ENCODE results near the gene ATAD3A.
"Not testable (repeated sequence)": the region's sequence is repeated elsewhere in the genome, so short reads cannot be mapped to it uniquely, and the experiment has no call there.

The ATAD3A gene
- 4.8 to 27.4 (median 18.1) reads per million in 18 experiments for total RNA-seq

DNA sequence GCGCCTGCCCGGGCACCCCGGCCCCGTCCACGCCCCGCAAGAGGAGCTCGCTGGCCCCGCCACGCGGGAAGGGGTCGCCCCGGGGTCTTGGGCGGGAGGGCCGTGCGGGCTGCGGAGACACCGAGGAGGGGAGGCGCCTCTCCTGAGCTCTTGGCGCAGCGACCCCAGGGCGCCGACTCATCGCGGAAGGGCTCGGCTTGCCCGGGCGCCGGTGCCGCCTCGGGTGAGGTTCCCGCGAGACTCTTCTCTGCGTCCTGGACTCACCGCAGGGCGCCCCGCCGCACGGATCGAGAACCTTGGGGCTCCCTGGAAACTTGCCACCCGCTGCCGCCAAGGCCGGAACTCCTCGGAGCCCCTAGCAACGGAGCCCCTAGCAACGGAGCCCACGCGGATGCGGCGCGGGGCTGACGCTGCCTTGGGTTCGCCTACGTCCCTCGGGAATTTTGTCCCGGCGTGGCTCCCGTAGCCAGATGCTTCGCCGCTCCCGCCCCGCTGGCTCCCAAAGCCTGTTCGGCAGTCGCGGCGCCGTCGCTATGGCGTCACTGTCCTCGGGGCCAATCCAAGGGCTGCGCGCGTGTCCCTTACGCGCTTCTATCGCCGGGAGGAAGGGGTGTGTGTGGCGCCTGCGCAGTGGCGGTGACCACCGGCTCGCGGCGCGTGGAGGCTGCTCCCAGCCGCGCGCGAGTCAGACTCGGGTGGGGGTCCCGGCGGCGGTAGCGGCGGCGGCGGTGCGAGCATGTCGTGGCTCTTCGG is at the start of gene ATAD3A:
Gene ATAD3A, plus strand, starts transcription at position 630 of the 753 bp plus-strand sequence. Its CDS starts 107 bp downstream, at position 737.
- peak; percentile 99 for DNase-seq

DNA sequence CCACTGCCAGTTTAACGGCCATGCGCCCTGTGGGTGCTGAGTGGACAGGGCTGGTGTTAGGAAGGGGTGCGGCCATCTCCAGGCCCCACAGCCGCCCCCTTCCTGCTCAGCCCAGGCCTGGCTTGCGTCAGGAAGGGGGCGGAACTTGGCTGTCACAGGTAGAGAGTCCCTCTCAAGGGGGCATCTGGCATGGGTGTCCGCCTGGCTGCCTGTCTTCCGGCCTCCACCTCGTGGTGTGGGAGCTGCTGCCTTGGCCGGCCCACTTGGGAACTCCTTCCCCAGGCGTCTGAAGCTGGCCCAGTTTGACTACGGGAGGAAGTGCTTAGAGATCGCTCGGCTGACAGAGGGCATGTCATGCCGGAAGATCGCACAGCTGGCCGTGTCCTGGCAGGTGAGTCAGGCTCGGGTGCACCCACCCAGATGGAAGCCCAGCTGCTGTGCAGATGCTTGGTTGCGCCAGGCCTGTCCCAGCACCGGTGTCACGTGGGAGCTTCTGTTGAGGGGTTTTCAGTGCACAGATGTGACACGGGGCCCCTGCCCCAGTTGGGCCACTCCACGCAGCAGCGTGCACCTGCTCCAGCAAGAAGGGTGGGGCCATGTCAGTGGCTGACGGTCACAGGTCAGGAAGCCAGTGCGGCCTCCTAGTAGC is 49.5 kb upstream of the ATAD3A start:
- peak in 1 of 2 donors; percentile 12 for DNase-seq

DNA sequence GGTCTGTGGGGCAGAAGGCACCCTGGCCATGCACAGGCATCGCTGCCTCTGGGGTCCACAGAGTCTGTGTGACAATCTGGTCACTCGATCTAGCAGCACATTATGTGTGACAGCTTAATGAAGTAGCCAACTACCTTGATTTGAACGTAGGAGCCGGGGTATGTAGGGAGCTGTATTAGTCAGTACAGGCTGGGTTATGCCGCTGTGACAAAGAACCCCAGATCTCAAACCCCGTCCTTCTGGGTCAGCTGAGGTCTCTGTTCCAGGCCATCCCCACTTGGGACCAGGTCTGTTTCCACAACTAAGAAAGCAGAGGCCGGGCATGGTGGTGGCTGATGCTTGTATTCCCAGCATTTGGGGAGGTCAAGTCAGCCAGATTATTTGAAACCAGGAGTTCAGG is 48.6 kb upstream of the ATAD3A start:
- DNase-seq: no peak

DNA sequence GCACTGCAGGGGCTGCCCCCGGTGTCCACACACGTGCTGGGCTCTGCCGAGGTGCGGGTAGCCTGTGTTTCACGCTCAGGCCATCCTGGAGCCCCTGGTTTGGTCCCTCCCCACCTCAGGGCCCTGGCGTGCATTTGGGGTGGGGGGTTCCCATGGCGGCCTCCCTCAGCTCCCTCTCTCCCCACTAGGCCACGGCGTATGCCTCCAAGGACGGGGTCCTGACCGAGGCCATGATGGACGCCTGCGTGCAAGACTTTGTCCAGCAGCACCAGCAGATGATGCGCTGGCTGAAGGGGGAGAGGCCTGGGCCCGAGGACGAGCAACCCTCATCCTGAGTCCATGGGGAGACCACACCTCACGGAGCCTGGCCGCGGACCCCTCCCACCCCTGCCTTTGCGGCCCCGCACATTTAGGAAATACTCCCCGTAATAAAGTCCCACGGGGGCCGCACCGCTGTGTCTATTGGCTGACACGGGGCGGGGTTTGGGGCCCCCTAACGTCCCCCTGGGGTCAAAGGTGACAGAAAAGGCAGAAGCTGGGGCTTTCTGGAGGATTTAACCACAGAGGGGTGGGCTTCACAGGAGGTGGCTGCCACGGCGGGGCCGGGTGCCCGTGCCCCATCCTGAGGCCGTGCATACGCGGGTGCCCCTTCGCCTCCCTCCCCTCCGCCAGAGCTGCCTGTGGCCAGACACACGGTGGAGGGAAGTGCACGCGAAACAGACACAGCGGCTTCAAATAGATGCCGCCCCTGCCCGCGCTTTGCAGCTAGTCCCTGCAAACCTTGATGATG is 43.6 kb upstream of the ATAD3A start:
- DNase-seq: not testable (repeated sequence)

DNA sequence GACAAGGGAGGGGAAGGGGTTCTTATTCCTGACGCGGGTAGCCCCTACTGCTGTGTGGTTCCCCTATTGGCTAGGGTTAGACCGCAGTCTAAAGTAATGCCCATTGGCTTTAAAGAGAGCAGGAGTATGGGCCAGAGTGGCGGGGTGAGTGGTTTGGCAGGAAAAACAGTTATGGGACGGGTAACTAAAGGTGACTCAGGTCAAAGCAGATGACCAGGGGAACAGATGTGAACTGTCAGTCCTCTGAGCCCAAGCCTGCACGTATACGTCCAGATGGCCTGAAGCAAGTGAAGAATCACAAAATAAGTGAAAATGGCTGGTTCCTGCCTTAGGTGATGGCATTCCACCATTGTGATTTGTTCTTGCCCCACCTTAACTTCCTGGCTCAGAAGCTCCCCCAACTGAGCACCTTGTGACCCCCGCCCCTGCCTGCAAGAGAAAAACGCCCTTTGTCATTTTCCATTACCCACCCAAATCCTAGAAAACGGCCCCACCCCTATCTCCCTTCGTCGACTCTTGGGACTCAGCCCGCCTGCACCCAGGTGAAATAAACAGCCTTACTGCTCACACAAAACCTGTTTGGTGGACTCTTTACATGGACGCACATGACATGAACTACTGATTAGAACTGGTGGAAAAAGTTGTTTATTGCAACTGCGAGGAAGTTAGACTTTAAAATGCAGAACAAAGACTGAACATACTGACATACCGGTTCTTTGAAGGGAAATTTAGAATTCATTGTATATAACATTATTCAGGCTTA is 41.2 kb upstream of the ATAD3A start:
- peak in 1 of 2 donors; percentile 6 for DNase-seq

DNA sequence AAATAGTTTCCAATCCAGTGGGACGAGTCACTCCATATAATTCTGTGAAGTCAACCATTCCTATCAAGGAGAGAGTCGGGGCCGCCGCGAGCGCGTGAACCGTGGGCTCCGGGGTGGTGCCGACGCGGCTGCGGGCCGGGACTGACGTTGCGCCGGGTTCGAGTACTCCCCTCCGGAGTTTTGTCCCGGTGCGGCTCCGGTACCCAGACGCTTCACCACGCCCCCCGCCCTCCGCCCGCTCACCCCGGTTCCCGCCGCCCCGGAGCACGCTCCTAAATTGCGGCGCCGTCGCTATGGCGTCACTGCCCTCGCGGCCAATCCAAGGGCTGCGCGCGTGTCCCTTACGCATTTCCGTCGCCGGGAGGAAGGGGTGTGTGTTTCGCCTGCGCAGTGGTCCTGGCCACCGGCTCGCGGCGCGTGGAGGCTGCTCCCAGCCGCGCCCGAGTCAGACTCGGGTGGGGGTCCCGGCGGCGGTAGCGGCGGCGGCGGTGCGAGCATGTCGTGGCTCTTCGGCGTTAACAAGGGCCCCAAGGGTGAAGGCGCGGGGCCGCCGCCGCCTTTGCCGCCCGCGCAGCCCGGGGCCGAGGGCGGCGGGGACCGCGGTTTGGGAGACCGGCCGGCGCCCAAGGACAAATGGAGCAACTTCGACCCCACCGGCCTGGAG is 40.4 kb upstream of the ATAD3A start, which contains the start of gene ATAD3B:
Gene ATAD3B, plus strand, starts transcription at position 377 of the 664 bp plus-strand sequence. Its CDS starts 120 bp downstream, at position 497.
- peak; percentile 94 to 96 for DNase-seq

DNA sequence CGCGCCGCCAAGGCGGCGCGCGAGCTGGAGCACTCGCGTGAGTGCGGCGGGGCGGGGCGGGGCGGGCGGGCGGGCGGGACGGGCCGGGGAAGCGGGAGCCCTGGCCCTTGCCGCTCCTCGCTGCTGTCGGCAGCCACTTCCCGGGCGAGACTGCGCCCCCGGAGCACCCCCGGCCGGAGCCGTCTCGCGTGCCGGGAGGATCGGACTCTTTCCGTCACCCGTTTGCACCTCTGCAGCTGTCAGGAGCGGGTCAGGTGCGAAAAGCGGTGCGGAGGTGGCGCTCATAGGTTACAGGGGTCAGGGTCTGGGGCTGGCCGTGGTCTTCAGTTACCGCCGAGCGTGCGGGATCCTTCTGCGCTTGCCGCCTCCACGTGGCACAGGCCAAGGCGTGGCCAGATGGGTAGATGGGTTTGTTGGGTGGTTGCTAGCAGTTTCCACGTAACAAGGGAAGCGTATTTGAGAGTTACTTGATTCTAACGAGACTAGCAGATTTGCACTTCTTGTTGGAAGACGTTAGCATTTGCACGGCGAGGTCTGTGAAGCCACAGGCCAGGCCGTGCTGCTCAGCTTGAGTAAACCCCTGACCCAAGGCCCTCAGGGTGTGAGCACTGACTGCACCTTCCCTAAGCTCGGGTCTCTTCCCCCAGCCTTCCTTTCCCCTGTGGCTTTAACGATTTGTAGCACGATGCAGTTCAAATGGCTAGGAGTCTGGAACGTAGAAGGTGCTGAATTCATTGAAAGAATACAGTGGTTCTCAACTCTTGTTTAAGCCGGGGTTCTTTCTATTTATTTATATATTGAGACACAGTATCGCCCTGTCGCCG is 39.7 kb upstream of the ATAD3A start:
- DNase-seq: not testable (repeated sequence)

DNA sequence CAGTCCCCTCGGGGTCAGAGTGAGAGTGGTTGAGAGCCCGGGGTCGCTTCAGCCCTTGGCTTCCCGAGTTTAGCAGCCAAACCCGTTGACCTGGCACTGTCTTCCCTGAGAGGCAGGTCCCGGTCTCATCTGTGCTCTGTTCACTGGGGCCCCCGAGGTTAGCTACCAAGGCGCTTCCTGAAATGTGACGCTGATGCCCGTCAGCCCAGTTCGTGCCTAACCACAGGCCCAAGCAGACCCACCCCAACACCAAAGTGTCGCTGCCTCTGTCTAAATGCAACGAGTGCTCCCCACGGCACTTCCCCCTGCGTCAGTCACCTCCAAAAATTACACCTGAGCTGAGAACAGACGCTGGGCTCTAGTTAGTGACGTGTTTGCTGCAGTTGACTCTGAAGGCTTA is 36.0 kb upstream of the ATAD3A start:
- not testable (repeated sequence) for DNase-seq

DNA sequence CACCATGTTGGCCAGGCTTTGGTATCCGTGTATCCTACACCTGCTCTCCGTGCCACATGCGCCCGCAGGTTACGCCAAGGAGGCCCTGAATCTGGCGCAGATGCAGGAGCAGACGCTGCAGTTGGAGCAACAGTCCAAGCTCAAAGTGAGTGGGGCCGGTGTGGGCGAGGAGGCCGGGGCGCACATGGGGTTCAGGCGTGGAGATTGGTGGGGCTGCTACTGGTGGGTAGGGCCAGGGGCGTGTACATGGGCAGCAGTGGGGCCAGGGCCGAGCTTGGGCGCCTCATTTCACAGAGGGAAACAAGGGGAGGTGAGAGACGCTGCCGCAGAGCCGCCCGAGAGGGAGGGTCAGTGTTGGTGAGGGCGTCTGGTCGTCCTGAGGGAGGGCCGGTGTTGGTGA is 34.8 kb upstream of the ATAD3A start:
- DNase-seq: no peak

DNA sequence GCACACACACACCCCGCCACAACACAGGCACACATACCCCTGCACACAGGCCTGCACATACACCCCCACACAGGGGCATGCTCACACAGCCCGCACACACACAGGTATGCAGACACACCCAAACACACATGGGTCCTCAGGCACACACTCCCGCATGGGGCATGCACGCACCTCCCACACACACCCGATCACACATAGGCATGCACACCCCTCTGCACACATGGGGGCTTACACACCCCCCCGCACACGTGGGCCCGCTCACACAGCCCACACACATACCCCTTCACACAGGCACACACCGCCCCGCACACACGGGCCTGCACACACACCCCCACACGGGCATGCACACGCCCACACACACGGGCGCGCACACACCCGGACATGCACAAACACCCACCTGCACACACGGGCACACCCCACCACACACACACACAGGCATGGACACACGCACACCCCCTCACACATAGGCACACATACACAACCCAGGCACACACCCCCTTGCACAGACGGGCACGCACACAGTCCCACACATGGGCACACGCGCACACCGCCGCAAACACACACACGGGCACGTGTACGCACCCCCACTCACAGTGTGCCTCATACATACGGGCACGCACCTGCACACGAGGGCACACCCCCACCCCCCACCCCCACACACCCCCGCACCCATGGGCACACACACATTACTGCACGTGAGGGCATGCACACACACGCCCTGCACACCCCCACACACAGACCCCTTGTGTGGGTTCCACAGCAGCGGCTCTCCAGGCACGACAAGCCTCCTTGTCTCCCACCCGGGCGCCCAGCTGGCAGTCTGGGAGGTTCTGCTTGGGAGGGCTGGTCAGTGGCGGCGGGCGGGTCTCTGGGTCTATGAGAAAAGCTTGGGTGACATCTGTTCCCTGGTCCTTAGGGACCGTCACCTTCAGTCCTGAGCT is 32.1 kb upstream of the ATAD3A start:
- DNase-seq: no peak

DNA sequence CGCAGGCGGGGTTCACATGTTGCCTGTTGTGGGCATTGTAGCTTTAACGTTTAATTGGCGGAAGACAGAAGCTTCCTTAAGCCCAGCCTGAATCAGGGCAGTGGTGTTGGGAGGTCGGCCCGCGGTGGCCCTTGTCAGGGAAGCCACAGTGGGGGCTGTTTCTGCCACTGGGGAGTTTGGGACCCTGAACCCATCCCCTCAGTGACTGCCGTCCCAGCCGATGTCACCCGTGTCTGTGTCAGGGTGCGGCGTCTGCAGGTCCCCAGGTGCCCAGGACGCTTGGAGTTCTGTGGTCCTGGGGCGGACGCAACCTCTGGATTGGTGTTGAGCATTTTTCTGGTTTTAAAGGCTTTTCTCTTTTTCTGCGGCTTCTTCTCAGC is 31.5 kb upstream of the ATAD3A start:
- not testable (repeated sequence) for DNase-seq

DNA sequence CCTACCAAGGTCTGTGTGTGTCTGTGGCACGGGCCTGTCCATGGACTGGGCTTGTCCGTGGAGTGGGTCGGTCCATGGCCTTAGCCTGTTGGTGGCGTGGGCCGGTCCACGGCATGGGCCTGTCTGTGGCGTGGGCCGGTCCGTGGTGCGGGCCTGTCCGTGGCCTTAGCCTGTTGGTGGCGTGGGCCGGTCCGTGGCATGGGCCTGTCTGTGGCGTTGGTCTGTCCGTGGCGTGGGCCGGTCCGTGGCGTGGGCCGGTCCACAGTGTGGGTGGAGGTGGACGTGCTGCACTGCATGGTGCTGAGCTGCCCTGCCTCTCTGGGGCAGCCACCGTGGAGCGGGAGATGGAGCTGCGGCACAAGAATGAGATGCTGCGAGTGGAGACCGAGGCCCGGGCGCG is 30.2 kb upstream of the ATAD3A start:
- not testable (repeated sequence) for DNase-seq

DNA sequence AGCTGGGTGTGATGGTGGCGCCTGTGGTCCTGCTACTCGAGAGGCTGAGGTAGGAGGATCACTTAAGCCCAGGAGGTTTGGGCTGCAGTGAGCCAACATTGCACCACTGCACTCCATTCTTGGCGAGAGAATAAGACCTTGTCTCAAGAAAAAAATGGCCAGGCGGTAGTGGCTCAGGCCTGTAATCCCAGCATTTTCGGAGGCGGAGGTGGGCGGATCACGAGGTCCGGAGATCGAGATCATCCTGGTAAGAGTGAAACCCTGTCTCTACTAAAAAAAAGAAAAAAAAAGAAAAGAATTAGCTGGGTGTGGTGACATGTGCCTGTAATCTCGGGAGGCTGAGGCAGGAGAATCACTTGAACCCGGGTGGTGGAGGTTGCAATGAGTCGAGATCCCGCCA is 29.1 kb upstream of the ATAD3A start:
- DNase-seq: peak; percentile 18 to 33

DNA sequence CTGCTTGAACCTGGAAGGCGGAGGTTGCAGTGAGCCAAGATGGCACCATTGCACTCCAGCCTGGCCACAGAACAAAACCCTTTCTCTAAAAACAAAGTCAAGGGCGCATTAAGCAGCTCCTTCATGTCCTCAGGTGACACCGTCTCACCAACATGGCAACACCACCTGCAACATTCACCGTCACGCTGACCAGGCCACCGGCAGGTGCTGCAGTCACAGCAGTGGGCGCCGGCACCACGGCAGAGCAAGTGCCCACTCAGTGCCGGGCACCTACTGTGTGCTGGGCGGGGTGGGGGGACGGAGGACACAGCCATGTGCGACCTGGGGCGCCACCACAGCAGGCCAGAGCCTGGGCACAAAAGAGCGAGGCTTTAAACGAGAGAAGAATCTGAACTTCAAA is 28.2 kb upstream of the ATAD3A start:
- DNase-seq: no peak

DNA sequence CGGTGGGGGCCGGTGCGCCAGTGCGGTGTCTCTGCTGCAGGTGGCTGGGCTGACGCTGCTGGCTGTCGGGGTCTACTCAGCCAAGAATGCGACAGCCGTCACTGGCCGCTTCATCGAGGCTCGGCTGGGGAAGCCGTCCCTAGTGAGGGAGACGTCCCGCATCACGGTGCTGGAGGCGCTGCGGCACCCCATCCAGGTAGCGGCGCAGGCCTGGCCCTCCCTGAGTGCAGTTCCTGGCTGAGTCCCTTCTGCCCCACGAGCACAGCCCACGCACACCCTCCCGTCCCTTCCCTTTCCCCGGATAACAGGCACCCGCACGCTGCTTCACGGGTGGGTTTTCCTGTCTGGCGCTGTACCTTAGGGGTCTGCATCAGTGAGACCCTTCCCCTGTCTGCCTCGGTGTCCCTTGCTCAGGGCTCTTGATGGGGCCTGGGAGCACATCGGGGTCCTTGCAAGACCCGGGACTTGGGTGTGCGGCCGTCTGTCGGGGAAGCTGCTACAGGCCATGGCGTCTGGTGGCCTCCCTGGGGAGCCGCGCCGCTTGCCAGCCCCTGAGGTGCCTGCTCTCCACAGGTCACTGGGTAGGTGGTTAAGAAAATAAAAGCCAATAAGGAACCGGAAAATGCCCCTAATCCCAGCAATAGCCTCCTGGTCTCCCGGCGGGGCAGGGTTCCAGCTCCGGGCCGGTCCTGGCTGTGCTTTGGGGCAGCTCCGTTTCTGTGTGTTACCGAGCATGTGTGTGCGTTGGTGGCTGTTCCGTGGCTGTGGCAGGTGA is 26.8 kb upstream of the ATAD3A start:
- DNase-seq: not testable (repeated sequence)

DNA sequence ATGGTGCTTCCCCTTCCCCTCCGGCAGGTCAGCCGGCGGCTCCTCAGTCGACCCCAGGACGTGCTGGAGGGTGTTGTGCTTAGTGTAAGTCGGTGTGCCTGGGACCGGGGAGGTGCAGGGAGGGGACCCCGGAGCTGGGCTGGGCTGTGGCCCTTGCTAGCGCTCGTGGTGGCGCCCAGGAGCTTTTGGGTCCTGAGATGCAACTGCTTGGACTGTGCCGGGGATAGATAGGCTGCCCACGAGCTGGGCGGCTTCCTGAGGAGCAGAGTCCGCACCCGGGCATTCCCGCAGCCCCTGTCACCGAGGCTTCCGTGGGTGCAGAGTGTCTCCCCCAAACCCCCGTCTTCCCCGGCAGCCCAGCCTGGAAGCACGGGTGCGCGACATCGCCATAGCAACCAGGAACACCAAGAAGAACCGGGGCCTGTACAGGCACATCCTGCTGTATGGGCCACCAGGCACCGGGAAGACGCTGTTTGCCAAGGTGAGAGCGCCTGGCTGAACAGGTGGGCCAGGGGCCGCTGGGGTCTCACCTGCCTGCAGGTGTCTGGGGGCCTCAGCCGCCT is 26.1 kb upstream of the ATAD3A start:
- not testable (repeated sequence) for DNase-seq

DNA sequence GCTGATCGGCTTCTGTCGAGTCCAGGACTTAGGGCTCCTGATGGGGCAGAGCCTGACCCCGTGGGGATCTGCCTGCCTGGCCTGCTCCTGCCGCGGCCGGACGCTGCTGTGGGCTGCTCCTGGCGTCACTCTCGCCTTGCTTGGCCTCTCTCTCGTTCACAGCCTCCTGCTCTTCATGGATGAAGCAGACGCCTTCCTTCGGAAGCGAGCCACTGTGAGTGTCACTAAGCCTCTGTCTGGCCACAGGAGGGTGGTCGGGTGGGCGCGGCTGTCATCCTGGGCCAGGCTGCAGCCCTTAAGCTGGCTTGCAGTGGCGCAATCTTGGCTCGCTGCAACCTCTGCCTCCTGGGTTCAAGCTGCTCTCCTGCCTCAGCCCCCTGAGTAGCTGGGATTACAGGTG is 24.3 kb upstream of the ATAD3A start:
- DNase-seq: no peak

DNA sequence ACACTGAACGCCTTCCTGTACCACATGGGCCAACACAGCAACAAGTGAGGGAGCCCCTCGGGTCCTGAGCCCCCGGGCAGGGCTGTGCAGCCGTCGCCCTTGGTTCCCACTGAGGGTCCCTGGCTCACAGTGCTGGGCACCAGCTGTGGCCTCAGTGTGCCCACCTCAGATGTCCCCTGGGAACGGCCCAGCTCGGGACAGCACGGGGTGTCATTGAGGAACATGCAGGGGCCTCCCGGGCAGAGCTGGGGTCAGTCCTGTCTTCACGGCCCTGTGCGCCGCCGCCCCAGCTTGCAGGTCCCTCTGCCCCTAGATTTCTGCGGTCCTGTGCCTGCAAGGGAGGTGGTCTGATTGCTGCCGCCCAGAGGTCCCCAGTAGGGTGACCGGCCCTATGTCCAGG is 22.7 kb upstream of the ATAD3A start:
- DNase-seq: no peak

DNA sequence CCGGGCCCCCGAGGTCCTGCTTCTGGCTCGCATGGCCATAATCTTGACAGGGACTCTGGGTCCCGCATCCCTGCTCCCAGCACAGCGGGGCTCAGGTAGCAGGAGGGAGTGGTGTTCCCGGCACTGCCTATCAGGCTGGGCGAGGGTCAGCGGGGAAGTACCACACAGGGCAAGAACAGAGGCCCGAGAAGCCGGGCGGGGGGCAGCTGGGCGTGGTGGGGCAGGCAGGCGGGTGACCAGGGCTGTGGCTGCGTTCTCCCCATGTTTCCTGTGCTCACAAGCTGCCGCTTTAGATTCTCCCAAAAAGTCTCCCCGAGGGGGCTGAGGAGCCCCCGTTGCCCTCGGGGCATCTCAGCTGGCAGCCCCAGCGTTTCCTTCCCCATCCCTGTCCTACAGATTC is 22.1 kb upstream of the ATAD3A start:
- DNase-seq: no peak

All from inflammatory macrophage (primary cell).